Astrocyte (in vitro differentiated cells and primary cell): ENCODE data around the gene SUSD3. TPM values are rescaled to one million over a fixed set of nuclear protein-coding genes. Genes with fewer than 3 reads are reported as not detected.

ENCODE experiments used
- DNase-seq: peaks from one replicate; pipeline ENCODE4 v3.0.0-alpha.2; 2010; ENCODE audit warnings: low read depth
- FAIRE-seq: peaks from 2 replicates; lab custom pipeline; 2011; peaks lifted over from hg19 to GRCh38; lab: Jason Lieb, UNC
- H2AFZ ChIP-seq: 2 replicates; pipeline ENCODE4 v1.6.0; 2012; ENCODE audit warnings: low read depth, low read length, inconsistent platforms
- H3K27ac ChIP-seq: 2 replicates; pipeline ENCODE4 v1.5.1; 2011; ENCODE audit warnings: low read depth, low read length, inconsistent platforms
- H3K27me3 ChIP-seq: 2 replicates; pipeline ENCODE4 v1.6.0; 2011; ENCODE audit warnings: low read length, inconsistent platforms; ENCODE audit not compliant: insufficient read depth
- H3K36me3 ChIP-seq: 2 replicates; pipeline ENCODE4 v1.5.1; 2011; ENCODE audit warnings: low read length, inconsistent platforms; ENCODE audit not compliant: insufficient read depth
- H3K4me1 ChIP-seq: 2 replicates; pipeline ENCODE4 v1.5.1; 2011; ENCODE audit warnings: low read length, inconsistent platforms; ENCODE audit not compliant: insufficient read depth
- H3K4me2 ChIP-seq: 2 replicates; pipeline ENCODE4 v1.6.0; 2012; ENCODE audit warnings: low read length, inconsistent platforms
- H3K4me3 ChIP-seq: 2 replicates; pipeline ENCODE4 v1.5.1; 2011; ENCODE audit warnings: low read depth, mild to moderate bottlenecking, low read length, inconsistent platforms; ENCODE audit not compliant: insufficient read depth
- H3K79me2 ChIP-seq: 2 replicates; pipeline ENCODE4 v1.6.0; 2012; ENCODE audit warnings: mild to moderate bottlenecking, low read length, inconsistent platforms; ENCODE audit not compliant: insufficient read depth
- H3K9ac ChIP-seq: 2 replicates; pipeline ENCODE4 v1.6.0; 2012; ENCODE audit warnings: mild to moderate bottlenecking, low read length, inconsistent platforms
- H3K9me3 ChIP-seq: 2 replicates; pipeline ENCODE4 v1.5.1; 2012; ENCODE audit warnings: low read depth, mild to moderate bottlenecking, low read length, inconsistent platforms; ENCODE audit not compliant: insufficient read depth
- H4K20me1 ChIP-seq: 2 replicates; pipeline ENCODE4 v1.6.0; 2012; ENCODE audit warnings: low read length, inconsistent platforms; ENCODE audit not compliant: insufficient read depth
- H3K27ac Mint-ChIP-seq: one replicate; pipeline ENCODE4 v1.8.0; 2021; ENCODE audit warnings: mild to moderate bottlenecking, mixed read lengths; ENCODE audit not compliant: unreplicated experiment
- H3K27me3 Mint-ChIP-seq: one replicate; pipeline ENCODE4 v1.8.0; 2021; ENCODE audit warnings: low read depth, mixed read lengths; ENCODE audit not compliant: unreplicated experiment
- H3K36me3 Mint-ChIP-seq: one replicate; pipeline ENCODE4 v1.8.0; 2021; ENCODE audit warnings: low read depth, mixed read lengths; ENCODE audit not compliant: unreplicated experiment
- H3K4me1 Mint-ChIP-seq: one replicate; pipeline ENCODE4 v1.8.0; 2021; ENCODE audit warnings: low read depth, mixed read lengths; ENCODE audit not compliant: unreplicated experiment
- H3K4me3 Mint-ChIP-seq: one replicate; pipeline ENCODE4 v1.8.0; 2021; ENCODE audit warnings: mild to moderate bottlenecking, moderate library complexity, mixed read lengths; ENCODE audit not compliant: unreplicated experiment
- H3K9me3 Mint-ChIP-seq: one replicate; pipeline ENCODE4 v1.8.0; 2021; ENCODE audit warnings: mild to moderate bottlenecking, mixed read lengths; ENCODE audit not compliant: unreplicated experiment
- CTCF ChIP-seq: IDR thresholded peaks from 2 replicates; pipeline ENCODE4 v1.5.1; 2011; ENCODE audit warnings: low read depth, mild to moderate bottlenecking, inconsistent platforms, low read length, moderate library complexity; ENCODE audit not compliant: insufficient read depth
- EZH2 ChIP-seq: IDR thresholded peaks from 2 replicates; pipeline ENCODE4 v1.6.1; 2012; ENCODE audit warnings: mild to moderate bottlenecking, low read length, inconsistent platforms; ENCODE audit not compliant: insufficient read depth
- total RNA-seq: library from RNA; stranded (reverse); gene quantifications from 2 replicates; pipeline ENCODE4 v1.2.1, GENCODE V29; 2021

Gene SUSD3
- total RNA-seq, 1 donor from 2014 or later, result not detected

DNA sequence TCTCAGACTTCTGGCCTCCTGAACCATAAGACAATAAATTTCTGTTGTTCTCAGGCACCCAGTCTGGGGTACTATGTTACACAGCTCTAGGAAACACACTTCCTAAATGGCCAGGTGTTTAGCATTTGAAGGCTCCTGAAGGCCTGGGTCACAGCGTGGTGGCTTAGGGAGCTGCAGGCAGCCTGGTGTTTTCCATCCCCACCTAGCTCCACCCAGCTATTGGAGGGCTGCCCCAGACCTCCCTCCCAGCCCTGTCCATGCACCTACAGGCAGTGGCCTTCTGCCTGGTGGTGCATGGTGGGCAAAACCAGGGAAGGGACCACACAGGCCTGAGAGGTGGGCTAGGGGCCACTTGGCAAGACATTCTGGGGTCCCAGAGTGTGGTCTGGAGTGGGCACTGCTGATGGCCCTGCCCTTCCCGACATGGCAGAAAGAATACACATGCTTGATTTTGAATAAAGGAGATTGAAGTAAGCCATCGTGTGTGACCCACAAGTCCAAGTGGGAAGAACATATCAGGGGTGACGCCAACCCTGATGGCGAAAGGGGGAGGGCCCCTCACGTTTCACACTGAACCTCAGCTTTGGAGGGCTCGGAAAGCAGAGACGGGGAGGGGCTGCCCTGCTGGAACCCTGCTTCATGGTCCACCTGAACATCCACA is 1.3 kb upstream of the SUSD3 start:
- no peak overlapping the region for H2AFZ ChIP-seq
- no peak overlapping the region for H3K9ac ChIP-seq
- no peaks in the 10 kb centered on the region for H3K9me3 ChIP-seq
- DNase-seq (no peak), FAIRE-seq (no peak)
- Mint-ChIP-seq H3K4me3 (no peak overlapping the region), H3K27ac (no peak overlapping the region), H3K36me3 (no peaks in the 10 kb centered on the region), H3K9me3 (no peaks in the 10 kb centered on the region), H3K27me3 (peaks cover 25% of the 10 kb centered on the region), H3K4me1 (peaks cover 3% of the 10 kb centered on the region)
- H3K4me2 ChIP-seq, result no peak overlapping the region
- no peak for TF ChIP-seq CTCF
- TF ChIP-seq EZH2, result no peak
- H3K27ac ChIP-seq, result no peak overlapping the region
- peaks cover 7% of the 10 kb centered on the region for H3K4me1 ChIP-seq
- H3K27me3 ChIP-seq, result no peaks in the 10 kb centered on the region
- no peaks in the 10 kb centered on the region for H4K20me1 ChIP-seq
- H3K79me2 ChIP-seq, result no peaks in the 10 kb centered on the region
- H3K36me3 ChIP-seq, result no peaks in the 10 kb centered on the region
- H3K4me3 ChIP-seq, result no peak overlapping the region

DNA sequence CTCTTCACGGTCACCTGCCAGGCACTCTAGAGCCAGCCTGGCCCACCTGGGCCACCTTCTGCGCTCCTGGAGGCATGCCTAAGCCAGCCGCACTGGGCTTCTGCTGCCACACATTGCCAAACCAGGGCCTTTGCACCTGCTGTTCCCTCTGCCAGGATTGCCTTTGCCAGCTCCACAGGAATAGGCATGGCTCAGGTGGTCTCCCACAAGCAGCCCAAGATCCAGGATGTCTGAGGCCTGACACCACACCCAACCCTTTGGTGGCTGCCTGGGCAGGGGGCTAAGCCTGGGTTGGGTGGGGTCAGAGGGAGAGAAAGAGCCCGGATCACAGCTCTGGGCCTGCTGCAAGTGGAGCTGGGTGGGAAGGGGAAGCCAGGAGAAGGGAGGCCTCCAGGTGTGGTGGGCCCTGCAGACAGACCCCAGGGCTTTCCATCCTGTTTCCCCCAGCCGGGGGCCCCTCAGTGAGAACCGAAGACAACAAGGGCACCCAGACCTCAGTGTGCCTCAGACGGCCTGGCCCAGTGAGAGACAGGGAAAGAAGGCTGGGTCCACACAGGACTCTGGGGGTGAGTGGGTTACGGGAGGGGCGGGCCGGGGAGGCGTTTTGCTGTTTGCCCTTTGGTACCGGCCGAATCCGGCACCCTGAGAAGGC is 672 bp upstream of the SUSD3 start:
- H3K4me3 ChIP-seq, result no peak overlapping the region

More for the DNA sequence above, 672 bp upstream of the SUSD3 start:
- TF ChIP-seq EZH2 (no peak), CTCF (no peak)
- DNase-seq (no peak), FAIRE-seq (no peak)
- Histone ChIP-seq H2AFZ (no peak overlapping the region), H3K9me3 (no peaks in the 10 kb centered on the region), H3K79me2 (no peaks in the 10 kb centered on the region), H4K20me1 (no peaks in the 10 kb centered on the region), H3K27me3 (no peaks in the 10 kb centered on the region), H3K9ac (no peak overlapping the region), H3K4me2 (no peak overlapping the region), H3K27ac (no peak overlapping the region), H3K36me3 (no peaks in the 10 kb centered on the region), H3K4me1 (peaks cover 7% of the 10 kb centered on the region)
- peaks cover 30% of the 10 kb centered on the region for H3K27me3 Mint-ChIP-seq
- peaks cover 3% of the 10 kb centered on the region for H3K4me1 Mint-ChIP-seq
- no peak overlapping the region for H3K4me3 Mint-ChIP-seq
- no peak overlapping the region for H3K27ac Mint-ChIP-seq
- no peaks in the 10 kb centered on the region for H3K36me3 Mint-ChIP-seq
- H3K9me3 Mint-ChIP-seq, result no peaks in the 10 kb centered on the region
